HG02981 (cell line): ENCODE results near the gene LRRN4.
"Not testable (repeated sequence)": the region's sequence is repeated elsewhere in the genome, so short reads cannot be mapped to it uniquely, and the experiment has no call there.

Source experiments
- ATAC-seq: cut with Tn5 transposase; IDR thresholded peaks from one replicate; pipeline ENCODE4 v1.9.1; 2021; ENCODE audit warnings: mild to moderate bottlenecking, moderate library complexity; ENCODE audit not compliant: unreplicated experiment

The LRRN4 gene

DNA sequence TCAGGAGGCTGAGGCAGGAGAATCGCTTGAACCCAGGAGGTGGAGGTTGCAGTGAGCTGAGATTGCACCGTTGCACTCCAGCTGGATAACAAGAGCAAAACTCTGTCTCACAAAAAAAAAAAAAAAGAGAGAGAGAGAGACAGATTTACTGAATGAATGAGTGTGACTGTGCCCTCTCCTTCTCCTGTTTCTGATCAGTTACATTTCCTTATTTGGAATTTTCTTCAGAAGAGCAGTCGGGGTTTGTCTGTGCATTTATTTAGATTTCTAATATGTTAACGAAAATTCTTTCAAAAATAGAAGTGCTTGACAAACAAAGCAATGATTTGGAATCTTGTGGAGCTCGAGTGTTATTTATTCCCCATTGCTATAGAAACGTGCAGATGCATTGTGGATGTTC, 6.4 kb upstream of the LRRN4 start:
- no peak for ATAC-seq

DNA sequence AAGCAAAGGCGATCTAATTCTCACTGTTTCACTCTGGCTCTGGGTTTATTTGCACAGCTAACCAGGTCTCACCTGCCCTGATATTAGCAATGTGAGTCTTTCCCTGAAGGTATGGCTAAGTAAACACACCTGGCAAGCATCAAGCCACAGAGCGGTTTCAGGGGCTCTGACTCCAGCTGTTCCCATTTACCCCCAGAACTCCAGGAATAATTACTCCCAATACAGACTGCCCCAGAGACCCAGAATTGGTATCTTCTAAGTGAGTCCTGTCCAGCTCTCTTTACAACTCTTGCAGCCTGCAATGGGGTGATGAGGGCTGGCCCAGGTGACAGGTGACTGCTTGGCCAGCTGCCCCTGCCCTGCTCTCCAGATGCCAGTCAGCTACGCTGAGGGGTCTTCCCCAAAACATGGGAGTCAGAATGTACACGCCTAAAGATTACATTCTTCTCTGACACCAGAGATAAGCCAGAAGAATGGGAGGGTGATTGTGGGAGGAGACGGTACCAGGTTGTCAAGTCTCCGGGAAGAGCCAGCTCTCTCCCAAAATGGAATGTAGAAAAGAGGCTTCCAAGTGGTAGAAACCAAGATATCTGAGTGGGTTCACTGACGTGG, 4.9 kb upstream of the LRRN4 start:
- ATAC-seq = no peak

DNA sequence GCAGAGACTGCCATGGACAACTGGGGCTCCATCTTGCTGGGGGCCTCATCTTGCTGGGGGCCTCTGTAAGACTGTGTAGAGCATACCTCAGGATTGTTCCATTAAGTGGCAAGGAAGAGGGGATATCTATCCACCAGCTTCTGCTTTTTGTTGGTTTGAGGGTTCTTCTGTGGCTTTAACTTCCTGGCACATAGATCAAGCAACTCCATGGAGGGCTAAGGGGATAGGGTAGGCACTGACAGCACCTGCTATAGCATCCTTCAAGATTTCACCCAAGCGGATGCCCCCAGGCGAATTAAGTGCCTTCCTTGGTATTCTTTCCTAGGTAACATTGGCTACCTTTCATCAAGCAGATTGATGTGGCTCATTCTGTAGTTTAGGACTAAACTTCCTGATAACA, 3.8 kb upstream of the LRRN4 start:
- no peak for ATAC-seq

DNA sequence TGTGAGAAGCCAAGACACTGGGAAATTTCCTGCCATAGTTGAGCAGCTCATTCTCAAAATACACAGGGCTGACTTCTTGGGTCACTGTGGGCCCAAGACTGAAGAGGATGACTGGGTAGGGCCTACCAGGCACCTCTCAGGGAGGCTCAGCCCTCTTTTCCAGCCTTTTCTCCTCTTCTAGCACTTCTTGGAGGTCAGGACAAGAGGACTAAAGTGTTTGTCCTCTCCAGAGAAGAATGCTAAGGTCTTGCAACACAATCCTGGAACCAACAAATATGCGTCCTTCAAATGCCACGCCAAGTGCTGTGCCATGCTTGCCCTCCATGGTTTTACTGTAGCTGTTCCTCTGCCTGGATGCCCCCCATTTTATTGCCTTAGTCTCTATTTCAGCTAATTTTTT, 3.3 kb upstream of the LRRN4 start:
- ATAC-seq = no peak

DNA sequence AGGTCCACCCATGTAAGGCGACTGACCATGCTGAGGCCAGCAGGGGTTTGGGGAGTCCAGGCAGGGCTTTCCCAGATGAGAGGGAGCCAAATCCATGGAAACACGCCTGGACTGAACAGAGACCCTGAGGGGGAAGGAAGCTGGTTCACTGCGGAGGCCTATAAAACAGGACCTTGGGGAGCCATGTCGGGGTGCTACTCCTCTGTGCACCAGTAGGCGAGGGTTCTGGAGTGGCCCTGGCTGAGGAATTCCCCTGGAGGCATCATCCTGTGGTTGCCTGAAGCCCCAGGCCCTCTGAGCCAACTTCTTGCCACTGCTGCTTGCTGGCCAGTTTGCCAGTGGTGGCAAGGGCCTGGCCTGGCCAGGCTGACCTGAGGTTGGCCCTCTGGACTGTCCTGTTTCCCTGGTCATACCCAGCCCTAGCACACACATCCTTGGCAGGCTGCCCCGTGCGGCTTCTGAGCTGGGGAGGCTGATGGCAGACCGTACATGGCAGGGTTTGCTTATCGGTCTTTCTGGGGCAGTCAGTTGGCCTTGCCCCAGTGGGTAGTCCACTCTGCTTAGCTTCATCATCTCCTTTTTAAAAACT, 2.2 kb upstream of the LRRN4 start:
- ATAC-seq = no peak

DNA sequence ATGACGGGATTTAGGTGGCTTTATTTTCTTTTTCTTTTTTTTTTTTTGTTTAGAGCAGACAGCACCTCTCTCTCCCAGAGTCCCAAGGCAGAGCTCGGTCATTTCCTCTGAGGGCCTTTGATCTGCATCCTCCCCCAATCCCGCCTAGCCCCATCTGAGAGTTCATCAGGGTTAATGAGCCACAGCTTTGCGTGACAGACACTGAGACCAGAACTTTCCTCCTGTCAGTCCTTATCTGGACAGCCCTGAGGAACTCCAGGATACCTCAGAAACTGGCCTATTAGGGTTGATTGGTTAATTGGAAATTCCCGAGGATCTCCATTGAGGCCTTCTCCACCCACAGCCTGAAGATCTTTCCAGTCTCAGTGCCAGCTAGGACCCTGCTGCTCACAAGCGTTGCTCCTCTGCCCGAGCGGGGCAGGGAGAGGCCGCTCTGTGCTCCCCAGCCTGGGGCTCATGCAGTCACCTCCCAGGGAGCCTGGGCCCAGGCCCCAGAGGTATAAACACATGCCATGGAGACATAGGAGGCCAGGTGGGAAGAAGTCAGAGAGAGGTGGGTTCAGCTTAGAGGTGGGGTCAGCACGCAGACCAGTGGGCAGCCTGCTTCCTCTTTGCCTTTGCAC, 1.4 kb upstream of the LRRN4 start:
- ATAC-seq = no peak

DNA sequence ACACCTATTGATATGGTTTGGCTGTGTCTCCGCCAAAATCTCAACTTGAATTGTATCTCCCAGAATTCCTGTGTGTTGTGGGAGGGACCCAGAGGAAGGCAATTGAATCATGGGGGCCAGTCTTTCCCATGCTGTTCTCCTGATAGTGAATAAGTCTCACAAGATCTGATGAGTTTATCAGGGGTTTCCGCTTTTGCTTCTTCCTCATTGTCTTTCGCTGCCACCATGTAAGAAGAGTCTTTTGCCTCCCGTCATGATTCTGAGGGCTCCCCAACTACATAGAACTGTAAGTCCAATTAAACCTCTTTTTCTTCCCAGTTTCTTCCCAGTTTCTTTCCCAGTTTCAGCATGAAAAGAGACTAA, 810 bp upstream of the LRRN4 start:
- not testable (repeated sequence) for ATAC-seq

DNA sequence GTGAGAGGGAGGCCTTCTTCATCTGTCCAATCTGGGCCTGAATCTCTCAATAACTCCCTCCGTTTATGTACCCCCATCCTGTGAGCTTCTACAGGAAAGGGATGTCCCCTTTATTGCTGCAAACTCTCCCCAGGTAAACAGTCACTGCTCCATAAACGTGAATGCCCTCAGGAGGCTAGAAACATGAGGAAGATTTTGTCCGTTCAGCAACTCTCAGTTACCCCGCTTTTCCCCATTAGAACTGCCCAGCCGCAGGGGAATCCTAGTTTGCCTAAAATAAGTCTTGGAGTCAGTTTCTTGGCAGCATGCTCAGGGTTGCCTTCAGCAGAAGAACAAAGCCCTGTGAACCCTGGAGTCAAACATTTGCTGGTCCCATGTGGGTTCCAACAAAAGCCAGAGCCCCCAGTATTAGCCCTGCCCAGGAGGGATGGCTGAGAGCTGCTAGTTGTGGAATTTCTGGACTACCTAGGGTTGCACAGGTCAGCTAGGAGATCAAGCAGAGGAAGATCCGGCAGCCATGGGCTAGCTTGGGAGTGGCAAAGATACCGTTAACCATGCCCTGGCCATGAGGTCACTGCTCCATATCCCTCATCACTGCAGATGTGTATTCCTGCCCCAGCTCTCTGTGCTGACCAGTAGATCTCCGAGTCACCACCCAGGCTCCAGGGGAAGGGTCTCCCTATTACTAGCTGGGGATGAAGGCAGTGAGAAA, 640 bp downstream of the LRRN4 start:
- ATAC-seq = no peak

DNA sequence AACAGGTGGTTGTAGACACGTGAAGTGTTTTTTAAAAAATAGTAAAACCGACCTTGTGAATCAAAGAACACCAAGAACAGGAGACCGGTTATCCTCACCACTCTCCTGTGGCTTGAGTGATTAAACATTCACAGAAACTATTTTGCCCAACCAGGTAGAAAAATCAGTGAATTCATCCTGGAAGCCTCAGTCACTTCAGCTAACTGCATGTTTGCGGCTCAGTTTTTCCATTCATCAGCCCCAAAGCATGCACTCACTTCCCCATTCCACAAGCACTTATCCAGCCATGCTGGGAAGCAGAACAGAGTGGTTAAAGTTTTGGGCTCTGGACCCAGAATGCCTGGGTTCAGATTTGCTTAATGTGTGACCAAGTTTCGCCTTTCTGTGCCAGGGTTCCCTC, 2.4 kb downstream of the LRRN4 start:
- no peak for ATAC-seq

DNA sequence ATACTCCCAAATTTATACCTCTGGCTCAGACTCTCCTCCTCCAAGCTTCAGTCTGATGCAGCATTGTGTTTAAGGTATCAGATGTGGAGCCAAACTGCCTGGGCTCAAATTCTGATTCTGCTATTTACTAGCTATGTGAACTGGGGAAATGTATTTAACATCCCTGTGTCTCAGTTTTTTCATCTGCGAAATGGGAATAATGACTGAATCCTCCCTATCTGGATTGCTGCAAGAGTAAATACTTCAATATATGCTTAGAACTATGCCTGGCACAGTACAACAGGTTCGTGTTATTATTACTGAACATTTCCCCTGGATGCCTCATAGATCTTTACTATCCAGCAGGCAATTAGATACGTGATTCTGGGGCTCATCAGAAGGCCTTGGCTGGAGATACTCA, 5.5 kb downstream of the LRRN4 start:
- no peak for ATAC-seq

DNA sequence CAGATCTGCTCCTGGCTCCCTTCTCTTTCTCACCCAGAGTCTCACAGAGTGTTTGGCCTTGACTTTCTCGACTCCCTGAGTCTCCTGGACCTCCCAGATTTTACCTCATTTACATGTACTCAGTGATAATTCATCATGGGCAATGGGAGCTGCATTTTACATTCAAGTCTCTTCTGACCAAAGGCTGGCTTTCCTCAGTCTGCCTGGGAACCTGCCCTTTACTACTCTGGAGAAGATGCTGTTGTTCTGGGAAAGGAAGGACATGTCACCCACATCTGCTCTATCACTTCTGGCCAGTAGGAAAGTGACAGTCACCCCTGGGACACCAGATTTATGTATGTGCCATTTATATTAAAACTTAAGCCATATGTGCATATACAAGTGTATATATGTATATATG, 7.4 kb downstream of the LRRN4 start:
- ATAC-seq = no peak

DNA sequence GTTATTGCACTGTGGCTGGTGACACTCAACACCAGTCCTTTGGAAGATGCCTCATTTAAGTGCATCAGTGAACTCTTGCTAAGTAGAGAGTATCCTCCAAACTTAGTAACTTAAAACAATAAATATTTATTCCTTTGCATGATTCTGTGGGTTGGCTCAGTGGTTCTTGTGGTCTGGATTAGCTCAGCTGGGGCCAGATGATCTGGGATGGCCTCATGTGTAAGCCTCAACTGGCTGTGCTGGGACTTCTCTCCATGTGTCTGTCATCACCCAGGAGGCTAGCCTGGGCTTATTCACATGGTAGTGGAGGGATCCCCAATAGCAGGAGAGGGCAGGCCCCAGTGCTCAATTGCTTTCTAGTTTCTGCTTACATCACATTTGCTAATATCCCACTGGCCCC, 8.3 kb downstream of the LRRN4 start:
- ATAC-seq = no peak

DNA sequence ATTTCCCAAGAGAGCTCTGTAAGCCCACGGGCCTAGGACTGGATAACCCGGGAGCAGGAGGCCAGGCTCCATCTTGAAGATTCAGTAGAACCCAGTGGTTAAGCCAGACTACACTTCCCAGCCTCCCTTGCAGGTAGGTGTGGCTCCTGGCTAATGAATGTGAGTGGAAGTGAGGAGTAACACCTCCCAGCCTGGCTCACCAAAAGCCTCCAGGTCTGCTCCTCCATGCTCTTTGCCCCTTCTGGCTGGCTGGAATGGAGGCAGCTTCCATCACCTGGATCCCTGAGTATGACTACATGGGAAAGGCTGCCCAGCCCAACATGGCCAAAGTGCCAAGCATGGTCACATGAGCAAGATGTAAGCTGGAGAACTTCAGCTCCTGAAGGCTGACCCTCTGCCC, 9.7 kb downstream of the LRRN4 start:
- no peak for ATAC-seq

DNA sequence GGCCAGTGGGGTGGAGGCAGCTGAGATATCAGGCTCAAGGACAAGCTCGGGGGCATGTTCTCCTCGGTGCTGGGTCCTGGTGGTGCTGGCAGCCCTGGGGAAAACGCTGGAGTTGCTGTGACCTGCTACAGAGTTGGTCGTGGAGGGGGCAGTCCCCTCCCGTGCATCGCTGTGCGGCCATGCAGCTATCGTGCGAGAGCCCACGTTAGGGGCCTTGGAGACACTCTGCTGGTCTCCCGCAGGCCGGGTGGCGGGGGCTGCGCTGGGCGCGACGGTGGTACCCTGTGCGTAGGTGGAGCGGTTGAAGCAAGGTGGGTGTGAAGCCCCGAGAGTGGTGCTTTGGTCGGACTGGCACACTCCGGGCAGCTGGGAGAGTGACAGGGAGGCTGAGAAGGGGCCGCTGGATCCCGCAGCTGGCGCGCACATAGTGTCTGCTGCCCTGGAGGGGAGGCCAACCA, 12.0 kb downstream of the LRRN4 start:
- ATAC-seq = no peak

DNA sequence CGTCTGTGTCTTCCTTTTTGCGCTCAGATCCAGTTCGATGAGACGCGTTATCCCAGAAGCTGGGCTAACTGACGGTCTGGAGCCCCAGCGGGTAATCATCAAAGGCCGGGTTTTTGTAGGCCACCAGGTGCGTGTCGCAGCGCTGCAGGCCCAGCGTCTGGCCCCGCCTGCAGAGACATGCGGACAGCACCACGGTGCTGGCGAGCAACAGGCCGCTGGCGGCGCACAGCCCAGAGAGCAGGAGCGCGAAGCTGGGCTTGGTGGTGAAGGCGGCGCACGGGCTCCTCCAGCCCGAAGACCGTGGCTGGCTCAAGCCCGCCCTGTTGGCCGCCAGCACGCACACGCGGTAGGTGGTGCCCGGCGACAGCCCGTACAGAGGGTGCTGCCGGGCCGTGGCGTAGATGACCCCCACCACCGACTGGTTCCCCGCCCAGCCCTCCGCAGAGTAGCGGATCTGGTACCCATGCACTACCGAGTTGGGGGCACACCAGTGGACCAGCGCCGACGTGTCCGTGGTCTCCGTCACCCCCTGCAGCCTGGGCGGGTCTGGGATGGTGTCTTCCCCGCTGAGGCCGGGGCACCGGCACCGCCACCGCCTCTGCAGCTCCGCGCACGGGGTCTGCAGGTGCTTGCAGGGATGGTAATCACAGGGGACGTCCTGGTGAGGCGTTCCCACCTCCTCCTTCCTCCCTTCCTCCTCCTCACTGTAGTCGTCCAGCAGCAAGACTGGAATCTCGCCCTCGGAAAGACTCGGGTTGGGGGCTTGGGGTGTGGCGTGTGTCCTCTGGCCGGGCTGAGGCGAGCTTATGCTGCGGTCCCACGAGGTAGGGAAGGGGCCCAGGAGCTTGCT, 12.7 kb downstream of the LRRN4 start:
- no peak for ATAC-seq

DNA sequence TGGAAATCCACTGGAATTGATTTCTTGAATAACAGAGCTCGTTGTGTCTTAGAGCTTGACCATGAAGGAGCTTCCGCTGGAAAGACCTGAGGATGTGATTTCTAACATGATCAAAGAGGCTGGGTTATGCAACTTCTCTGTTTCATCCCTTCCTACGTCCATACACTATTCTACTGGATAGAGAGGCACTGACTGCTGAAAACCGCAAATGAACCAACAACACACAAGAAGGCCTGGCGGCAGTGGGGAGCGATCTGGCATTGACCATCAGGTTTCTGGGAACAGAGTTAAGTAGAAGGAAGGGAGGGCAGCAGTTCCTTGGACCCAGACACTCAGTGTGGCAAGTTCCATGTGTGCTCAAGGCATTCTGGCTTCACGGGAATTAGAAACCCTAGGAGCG, 13.3 kb downstream of the LRRN4 start:
- no peak for ATAC-seq

DNA sequence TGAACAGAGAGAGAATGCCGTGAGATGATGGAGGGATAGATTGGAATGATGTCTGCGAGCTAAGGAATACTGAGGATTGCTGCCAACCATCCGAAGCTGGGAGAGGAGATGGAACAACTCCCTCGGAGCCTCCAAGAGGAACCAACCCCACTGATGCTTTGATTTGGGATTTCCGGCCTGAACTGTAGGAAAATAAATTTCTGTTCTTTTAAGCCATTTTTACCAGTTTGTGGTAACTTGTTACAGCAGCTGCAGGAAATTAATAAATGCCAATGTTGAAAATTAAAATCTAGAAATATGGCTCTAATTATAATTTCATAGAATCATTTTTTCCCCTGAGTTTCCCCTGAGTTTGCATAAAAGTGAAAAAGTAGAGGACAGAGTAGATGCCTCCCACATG, 14.1 kb downstream of the LRRN4 start:
- no peak for ATAC-seq

DNA sequence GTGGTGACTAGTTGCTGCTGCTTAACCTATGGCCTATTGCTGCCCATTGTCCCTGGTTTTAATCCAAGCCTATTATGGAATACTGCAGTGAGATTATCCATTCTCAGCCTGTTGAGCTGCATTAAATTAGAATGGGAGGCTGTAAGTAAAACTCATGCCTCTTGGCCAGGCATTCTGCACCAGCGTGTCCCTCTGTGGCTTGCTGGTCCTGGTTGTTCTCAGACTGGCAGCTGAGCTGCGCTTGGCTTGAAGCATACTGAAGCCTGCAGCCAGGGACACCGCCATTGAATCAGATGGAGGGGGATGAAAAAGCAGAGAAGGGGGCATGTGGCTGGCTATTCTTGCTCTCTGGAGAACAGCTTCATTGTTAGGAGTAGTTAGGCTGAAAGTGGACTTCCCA, 15.6 kb downstream of the LRRN4 start:
- no peak for ATAC-seq

DNA sequence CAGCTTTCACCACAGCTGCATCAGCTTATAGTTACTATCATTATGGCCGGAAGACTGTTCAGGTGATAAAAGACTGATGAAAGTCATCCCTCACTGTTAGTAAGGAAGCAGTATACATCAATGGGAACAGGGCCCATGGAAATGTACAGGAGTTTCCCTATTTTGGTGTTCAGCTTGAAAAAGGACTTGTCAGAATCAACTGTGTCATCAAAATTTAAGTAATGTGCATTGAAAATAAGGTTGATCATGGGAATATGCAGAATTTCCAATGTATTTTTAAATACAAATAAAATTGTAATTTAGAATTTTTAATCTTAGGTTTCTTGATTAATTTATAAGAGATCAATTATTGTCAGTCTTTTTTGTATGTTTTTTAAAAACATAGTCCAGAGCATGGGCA, 16.8 kb downstream of the LRRN4 start:
- no peak for ATAC-seq

DNA sequence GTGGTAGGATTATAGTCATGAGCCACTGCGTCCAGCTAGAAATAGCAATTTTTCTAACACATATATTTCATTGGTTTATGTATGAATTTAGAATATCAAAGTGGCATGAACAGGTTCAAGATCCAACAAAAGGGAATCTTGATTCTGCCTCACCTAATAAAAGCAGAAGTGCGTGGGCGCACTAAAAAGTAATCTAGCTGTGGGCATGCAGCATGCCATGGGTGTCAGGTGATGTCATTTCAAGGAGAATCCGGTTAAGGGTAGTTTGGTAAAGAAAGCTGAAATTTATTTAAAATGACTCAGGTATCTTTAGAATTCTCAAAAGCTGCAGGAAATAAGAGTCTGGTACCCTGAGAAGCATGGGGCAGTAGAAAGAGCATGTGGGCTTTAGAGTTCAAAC, 17.6 kb downstream of the LRRN4 start:
- ATAC-seq = no peak
